PFSK-1 (cell line): ENCODE data around the gene CDK5R1.

Source experiments
- FOXP2 ChIP-seq: optimal IDR thresholded peaks from 2 replicates; pipeline ENCODE3; 2011; ENCODE audit warnings: borderline replicate concordance, control low read depth, inconsistent platforms; ENCODE audit not compliant: insufficient read depth; ENCODE audit errors: extremely low read length, extremely low read depth
- POLR2AphosphoS5 ChIP-seq: IDR thresholded peaks from 2 replicates; pipeline ENCODE4 v1.6.1; 2012; ENCODE audit warnings: low read depth, mild to moderate bottlenecking, control low read depth, low read length, moderate library complexity
- SIN3A ChIP-seq: IDR thresholded peaks from 2 replicates; pipeline ENCODE4 v1.6.1; 2012; ENCODE audit warnings: mild to moderate bottlenecking, low read length, moderate library complexity, borderline replicate concordance; ENCODE audit not compliant: insufficient read depth
- TAF1 ChIP-seq: IDR thresholded peaks from 2 replicates; pipeline ENCODE4 v1.6.1; 2012; ENCODE audit warnings: low read length, control low read depth, borderline replicate concordance; ENCODE audit not compliant: insufficient read depth
- TF ChIP-seq, protein P1 (sequence below), 2 experiments: IDR thresholded peaks; 2 replicates each; pipeline versions ENCODE4 v1.6.1 to v1.8.0; 2011 to 2012; ENCODE audit warnings: low read depth in 2 of 2, low read length in 2 of 2, control low read depth in 1 of 2, inconsistent platforms in 1 of 2, mild to moderate bottlenecking in 1 of 2, moderate library complexity in 1 of 2; ENCODE audit not compliant: insufficient read depth in 1 of 2

CDK5R1 gene

DNA sequence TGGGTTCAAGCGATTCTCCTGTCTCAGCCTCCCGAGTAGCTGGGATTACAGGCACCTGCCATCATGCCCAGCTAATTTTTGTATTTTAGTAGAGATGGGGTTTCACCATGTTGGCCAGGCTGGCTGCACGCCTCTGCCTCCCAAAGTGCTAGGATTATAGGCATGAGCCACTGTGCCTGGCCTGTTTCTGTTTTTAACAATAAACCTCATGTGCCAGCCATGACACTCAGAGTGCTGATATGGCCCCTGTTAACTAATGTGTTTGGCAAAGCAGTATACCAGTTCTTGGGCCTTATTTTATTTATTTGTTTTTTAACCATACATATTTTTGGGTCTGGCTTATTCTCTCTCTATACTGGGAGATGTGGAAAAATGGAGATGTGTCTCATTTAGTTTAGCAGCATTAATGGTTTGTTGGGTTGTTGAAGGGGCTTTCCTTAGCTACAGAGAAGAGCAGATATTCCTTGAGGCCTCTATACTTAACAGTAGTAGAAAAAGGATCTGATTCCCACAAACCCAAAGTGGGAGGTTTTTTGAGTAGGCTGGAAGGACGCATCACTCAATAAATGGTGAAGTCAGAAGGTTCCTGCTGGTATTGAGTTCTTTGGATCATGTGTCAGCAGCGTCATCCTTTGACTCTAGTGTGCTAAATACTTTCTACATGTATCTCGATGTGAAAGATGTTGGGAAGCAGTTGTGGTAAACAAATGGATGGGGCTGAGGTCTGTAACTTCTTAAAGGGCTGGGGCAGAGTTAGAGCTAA lies 16.2 kb upstream of the CDK5R1 start:
- TF ChIP-seq FOXP2 (no peak), TAF1 (no peak), POLR2AphosphoS5 (no peak), SIN3A (no peak)
- TF ChIP-seq, protein P1, sequence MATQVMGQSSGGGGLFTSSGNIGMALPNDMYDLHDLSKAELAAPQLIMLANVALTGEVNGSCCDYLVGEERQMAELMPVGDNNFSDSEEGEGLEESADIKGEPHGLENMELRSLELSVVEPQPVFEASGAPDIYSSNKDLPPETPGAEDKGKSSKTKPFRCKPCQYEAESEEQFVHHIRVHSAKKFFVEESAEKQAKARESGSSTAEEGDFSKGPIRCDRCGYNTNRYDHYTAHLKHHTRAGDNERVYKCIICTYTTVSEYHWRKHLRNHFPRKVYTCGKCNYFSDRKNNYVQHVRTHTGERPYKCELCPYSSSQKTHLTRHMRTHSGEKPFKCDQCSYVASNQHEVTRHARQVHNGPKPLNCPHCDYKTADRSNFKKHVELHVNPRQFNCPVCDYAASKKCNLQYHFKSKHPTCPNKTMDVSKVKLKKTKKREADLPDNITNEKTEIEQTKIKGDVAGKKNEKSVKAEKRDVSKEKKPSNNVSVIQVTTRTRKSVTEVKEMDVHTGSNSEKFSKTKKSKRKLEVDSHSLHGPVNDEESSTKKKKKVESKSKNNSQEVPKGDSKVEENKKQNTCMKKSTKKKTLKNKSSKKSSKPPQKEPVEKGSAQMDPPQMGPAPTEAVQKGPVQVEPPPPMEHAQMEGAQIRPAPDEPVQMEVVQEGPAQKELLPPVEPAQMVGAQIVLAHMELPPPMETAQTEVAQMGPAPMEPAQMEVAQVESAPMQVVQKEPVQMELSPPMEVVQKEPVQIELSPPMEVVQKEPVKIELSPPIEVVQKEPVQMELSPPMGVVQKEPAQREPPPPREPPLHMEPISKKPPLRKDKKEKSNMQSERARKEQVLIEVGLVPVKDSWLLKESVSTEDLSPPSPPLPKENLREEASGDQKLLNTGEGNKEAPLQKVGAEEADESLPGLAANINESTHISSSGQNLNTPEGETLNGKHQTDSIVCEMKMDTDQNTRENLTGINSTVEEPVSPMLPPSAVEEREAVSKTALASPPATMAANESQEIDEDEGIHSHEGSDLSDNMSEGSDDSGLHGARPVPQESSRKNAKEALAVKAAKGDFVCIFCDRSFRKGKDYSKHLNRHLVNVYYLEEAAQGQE (IDR thresholded peaks at IDR 0.05; ENCODE audit: insufficient read depth in 1 of 2, low read depth in 2 of 2, low read length in 2 of 2), result no peak

DNA sequence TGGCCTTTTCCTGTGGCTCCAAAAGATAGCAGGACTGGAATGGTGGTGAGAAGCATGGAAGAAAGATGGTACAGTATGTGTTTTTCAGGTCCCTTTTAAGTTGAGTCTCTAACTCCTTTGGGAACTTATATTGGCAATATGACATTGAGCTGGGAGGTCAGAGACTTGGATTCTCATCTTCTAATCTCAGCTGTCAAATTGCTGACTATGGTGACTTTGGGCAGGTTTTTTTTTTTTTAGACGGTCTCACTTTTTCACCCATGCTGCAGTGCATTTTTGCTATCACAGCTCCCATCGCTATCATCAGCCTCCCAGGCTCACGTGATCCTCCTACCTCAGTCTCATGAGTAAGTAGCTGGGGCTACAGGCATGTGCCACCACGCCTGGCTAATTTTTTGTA lies 15.1 kb upstream of the CDK5R1 start:
- TF ChIP-seq TAF1, result no peak
- TF ChIP-seq, protein P1 (IDR thresholded peaks at IDR 0.05; ENCODE audit: insufficient read depth in 1 of 2, low read depth in 2 of 2, low read length in 2 of 2), result no peak
- no peak for TF ChIP-seq POLR2AphosphoS5
- no peak for TF ChIP-seq SIN3A
- TF ChIP-seq FOXP2, result no peak

DNA sequence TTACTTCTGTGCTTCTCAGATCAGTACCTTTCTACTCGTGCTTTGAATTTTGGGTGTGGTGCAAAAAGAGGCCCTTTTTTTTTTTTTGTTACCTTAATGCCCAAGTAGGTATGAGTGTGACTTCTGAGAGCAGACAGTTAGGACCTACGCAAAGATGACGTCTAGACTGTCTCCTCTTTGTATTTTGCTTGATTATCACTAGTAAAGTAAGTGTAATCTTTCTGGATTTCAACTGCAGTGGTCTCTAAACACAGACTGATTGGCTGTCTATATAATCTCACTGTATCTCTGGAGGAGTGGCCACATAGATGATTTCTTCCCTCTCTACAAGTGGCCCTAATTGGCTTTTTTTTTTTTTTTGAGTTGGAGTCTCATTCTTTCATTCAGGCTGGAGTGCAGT lies 11.5 kb upstream of the CDK5R1 start:
- TF ChIP-seq FOXP2 (no peak), POLR2AphosphoS5 (no peak)
- TF ChIP-seq, protein P1 (IDR thresholded peaks at IDR 0.05; ENCODE audit: insufficient read depth in 1 of 2, low read depth in 2 of 2, low read length in 2 of 2), result no peak

DNA sequence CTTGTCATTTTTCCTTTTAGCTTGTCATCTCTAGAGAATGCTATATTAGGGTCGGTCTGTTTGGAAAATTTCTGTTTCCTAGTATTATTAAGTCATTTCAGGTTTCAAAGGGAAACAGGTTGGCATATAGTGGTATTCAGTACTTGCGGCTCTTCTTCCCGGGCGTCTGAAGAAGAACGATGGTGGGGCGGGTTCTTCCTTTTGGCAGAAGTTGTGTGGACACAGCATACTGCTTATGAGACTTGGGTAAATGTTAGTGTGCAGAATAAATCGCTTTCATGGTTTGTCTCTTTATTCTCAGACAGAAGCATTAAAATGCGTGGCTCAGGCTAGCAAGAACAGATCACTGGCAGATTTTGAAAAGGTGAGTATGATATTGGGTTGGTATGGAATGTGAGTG lies 9.6 kb upstream of the CDK5R1 start:
- TF ChIP-seq TAF1 (no peak), SIN3A (no peak), FOXP2 (no peak), POLR2AphosphoS5 (no peak)
- TF ChIP-seq, protein P1 (IDR thresholded peaks at IDR 0.05; ENCODE audit: insufficient read depth in 1 of 2, low read depth in 2 of 2, low read length in 2 of 2), result no peak
